Measurements from ENCODE around the gene UCMA. TPM values are rescaled to one million over a fixed set of nuclear protein-coding genes. Genes with fewer than 3 reads are reported as not detected.
"Not testable (repeated sequence)": the region's sequence is repeated elsewhere in the genome, so short reads cannot be mapped to it uniquely, and the experiment has no call there.

The UCMA gene
- total RNA-seq, 1 experiment from 2014 or later = not detected

DNA sequence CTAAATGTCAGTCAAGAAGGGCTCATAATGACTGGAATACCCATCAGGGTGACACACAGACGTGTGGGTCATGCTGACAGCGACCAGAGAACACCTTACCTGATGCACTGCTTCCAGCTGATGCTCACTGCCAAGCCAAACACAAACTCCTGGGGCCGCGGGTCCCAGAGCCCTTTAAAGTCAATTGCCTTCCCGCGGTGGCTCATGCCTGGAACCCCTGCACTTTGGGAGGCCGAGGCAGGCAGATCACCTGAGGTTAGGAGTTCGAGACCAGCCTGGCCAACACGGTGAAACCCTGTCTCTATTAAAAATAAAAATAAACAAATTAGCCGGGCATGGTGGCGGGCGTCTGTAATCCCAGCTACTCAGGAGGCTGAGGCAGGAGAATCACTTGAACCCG, 562 bp upstream of the UCMA start:
- not testable (repeated sequence) for DNase-seq (ENCODE audit: low read depth)

DNA sequence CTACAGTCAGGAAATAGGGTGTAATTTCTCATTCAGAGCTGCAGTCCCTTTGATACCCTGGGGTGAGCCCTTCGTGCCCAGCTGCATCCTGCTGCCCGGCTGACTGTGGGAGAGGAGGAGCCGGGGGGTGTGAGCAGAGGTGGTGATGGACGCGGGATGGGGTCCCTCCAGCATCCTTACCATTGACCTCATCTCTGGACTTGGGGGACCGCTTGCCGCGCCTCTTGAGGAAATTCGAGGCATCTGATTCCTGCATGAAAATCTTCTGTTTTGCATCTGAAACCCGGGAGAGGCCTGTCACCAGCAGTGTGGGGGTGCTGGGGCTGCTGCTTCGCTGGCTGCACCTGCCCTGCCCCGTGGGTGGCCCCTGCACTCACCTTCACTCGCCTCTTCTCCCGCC, 816 bp downstream of the UCMA start:
- no peak for DNase-seq (ENCODE audit: low read depth)

DNA sequence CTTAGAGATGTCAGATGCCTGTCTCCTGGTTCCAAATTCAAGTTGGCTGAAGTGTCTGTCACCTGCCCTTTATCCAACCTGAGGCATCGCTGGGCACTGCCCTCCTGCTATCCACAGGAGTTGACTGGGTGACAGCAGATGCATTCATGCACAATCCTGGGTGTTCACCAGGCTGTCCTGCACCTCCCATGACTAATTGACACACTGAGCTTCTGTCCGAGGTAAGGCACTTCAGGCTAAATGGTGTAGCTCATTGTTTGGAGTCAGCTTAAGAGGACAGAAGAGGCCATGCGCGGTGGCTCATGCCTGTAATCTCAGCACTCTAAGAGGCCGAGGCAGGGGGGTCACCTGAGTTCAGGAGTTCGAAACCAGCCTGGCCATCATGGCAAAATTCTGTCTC, 2.4 kb downstream of the UCMA start:
- no peak for DNase-seq (ENCODE audit: low read depth)

DNA sequence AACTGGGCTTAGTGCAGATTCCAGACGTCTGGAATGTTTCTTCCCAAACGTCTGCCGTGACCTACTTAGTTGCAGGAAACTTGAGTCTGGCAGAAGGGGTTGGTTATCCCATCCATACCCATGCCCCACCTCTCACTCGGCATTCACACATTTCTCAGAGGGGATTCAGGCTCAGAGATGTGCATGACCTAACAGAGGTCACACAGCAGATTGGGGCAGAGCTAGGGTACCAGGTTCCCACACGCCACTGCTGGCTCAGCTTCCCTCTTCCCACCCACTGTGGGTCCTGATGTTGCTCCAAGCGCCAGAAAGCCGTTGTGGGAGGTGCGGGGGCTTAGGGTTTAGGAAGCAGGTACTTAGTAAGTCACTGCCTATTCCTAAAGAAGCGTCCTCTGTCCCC, 3.0 kb downstream of the UCMA start:
- no peak for DNase-seq (ENCODE audit: low read depth)

DNA sequence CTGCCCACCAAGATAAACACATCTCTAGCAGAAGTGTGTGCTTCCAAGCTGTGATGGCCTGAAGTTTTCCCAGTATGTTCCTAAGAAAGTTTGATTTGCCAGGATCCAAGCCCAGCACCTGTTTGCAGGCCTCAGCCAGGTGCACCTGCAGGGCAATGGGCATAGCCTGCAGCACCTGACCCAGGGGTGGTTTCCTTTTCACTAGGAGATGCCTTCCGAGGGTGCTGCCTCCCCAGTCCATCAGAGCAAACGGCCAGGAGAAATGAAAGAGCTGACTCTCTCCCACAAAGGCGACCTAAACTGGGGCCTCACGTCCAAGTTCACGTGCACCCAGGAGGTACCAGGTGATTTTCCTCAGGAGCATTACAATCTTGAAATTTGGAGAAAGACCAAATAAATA, 7.1 kb downstream of the UCMA start:
- DNase-seq (ENCODE audit: low read depth) = no peak

DNA sequence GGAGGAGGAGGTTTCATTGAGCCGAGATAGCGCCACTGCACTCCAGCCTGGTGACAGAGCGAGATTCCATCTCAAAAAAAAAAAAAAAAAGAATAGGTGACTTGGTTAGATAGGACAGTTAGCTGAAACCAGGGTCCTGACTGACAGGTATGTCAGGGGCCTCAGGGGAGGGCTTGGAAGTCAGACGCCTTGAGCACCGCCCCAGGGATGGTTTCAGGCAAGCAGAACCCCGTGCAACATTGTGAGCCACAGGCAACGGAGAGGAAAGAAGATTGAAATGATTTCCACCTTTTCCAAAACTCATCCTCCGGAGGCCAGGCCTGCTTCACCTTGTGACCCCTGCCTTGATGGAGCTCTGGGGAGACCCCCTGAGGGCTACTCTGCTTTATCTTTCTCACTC, 8.6 kb downstream of the UCMA start:
- DNase-seq (ENCODE audit: low read depth) = no peak

DNA sequence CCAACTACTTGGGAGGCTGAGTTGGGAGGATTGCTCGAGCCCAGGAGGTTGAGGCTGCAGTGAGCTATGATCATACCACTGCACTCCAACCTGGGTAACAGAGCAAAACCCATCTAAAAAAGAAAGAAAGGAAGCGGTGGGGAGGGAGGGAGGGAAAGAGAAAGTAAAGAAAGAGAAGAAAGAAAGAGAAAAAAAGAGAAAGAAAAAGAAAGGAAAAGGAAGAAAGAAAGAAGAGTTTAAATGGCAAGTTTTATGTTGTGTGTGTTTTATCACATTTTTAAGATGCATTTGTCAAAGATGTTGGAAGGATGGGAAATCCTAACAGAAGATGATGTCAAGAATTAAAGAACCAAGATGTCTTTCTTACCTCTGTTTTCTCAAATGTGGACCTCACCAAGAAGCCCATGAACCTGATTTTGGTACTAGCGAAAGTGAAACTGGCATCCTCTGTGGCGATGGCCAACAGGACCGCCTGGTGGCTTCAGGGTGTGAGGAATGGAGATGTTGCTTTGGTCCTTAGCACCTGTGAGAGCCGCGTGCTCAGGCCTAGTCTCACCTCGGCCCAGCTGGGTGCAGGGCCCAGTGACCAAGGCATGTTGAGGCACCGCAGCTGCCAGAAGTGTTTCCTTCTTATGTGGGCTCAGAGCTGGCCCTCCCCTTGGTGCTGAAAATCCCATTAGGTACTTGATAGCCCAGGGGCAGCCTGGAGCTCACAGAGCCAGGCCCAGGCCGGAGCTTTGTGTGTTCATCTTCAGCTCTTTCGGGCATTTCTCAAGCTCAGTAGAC, 9.8 kb downstream of the UCMA start:
- DNase-seq (ENCODE audit: low read depth) = no peak

DNA sequence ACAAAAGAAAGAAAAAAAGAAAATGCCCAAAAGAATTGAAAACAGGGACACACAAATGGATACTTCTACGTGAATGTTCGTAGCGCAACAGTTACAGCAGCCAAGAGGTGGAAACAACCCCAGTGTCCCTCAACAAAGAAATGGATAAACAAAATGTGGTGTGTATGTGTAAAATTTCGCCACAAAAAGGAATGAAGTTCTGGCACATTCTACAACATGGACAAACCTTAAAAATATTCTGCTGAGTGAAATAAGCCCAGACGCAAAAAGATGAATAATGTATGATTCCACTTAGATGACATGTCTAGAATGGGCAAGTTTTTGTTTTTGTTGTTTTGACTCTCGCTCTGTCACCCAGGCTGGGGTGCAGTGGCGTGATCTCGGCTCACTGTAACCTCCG, 10.9 kb downstream of the UCMA start:
- DNase-seq (ENCODE audit: low read depth) = no peak

DNA sequence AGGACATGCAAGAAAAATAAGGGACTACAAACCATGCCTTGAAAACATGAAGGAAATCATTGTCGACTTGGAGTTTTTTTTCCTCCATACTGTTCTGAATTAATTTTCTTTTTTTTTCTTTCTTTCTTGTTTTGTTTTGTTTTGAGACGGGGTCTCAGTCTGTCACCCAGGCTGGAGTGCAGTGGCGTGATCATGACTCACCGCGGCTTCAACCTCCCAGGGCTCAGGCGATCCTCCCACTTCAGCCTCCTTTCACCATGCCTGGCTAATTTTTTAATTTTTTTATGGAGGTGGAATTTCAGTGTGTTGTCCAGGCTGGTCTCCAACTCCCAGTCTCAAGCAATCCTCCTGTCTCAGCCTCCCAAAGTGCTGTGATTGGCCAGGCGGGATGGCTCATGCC, 11.6 kb downstream of the UCMA start:
- DNase-seq (ENCODE audit: low read depth) = no peak

DNA sequence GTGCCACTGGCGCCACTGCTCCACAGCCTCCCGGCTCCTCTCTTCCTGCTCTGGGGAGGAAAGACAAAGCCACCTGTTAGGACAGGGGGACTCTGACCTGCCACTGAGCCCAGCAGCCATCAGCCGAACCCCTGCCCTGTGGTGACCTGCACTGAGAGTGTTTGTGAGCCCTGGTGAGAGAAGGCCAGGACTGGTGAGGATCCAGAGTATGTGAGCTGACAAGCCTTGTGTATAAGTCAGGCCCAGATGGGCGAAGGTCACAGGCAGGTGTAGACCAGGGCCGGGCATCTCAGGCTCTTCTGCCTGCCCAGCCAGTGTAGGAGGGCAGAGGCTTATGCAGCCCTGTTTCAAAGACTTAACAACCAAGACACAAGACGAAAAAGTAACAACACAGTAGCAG, 12.0 kb downstream of the UCMA start:
- no peak for DNase-seq (ENCODE audit: low read depth)

DNA sequence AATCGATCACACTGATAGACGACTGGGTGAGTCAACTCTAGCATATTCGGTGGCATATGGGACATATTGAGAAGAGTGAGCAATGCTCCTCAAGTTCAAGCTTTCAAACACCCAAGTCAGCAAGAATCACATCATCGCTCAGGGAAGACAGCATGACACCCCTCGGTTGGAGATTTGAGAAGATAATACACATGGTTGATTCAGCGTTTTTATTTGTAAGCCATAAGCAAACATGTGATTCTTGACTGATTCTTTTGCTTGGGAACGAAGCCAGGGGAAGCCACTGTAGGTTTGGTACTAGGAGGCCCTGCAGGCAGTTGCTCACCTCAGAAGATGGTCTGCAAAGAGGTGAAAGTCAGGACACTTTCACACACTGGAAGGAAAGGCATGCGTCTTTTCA, 12.6 kb downstream of the UCMA start:
- no peak for DNase-seq (ENCODE audit: low read depth)

DNA sequence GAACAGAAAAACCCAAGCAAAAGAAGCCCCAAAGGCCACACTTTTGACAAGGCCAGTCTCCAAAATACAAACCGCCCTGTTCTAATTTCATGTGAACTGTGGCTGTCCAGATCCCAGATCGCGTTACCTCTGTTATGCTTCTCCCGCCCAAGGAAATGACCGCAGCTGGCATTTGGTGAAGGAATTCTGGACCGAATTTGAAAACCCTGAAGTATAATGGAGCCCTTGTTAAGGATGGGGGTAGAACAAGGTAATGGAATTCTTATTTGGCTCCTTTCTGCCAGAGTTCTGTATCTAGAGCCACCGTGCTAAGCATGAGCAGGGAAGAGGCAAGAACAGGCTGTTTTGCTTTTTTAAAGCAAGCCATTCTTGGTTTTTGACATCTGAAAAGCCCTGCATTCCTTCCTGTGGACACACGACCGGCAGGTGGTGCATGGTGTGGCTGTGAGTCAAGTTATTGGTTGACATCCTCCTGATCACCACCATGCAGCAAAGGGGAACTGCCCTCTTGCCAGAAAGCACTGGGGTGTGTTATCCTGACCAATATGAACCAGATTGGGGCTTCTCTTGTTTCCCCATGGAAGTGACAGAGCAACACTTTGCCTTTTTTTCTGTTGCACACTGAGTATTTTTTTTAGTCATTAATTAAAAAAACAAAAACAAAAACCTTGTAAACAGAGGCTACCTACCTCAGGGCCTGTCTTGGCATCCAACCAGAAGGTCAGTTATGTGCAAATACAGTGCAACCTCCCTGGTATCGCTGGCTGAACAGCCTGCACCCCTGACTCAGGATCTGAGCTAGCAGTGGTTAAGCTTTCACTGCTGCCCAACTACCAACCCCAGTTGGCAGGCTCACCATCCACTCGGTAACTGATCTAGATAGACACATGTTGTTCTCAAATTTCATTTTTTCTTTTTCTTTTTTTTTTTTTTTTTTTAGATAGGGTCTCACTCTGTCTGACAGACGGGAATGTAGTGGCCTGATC, 14.2 kb downstream of the UCMA start:
- peak; percentile 49 for DNase-seq (ENCODE audit: low read depth)

DNA sequence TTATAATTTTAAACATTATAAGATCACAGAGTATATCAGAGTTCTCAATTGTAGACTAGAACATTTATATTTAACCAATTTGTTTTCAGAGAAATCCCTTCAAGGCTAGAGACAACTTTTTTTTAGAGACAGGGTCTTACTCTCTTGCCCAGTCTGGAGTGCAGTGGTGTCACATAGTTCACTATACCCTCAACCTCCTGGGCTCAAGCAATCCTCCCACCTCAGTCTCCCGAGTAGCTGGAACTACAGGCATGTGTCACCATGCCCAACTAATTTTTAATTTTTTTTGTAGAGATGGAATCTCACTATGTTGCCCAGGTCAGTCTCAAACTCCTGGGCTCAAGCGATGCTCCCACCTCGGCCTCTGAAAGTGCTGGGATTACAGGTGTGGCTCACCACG, 15.3 kb downstream of the UCMA start:
- no peak for DNase-seq (ENCODE audit: low read depth)

DNA sequence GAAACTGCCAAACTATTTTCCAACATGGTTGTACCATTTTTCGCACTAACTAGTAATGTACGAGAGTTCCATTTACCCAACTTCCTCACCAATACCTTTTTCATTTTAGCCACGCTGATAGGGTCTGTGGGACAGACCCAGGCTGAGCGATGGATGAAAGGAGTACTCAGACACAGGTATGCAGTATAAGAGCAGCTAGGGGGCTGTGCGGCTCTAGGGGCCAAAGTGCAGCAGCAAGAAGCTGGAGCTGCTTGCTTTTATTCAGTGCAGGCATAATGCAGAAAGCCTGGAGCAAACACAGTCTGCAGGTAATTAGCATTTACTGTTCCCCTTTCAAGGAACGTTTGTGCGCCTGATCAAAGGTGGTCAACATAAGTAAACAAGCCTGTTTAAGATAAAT, 21.0 kb downstream of the UCMA start:
- no peak for DNase-seq (ENCODE audit: low read depth)

DNA sequence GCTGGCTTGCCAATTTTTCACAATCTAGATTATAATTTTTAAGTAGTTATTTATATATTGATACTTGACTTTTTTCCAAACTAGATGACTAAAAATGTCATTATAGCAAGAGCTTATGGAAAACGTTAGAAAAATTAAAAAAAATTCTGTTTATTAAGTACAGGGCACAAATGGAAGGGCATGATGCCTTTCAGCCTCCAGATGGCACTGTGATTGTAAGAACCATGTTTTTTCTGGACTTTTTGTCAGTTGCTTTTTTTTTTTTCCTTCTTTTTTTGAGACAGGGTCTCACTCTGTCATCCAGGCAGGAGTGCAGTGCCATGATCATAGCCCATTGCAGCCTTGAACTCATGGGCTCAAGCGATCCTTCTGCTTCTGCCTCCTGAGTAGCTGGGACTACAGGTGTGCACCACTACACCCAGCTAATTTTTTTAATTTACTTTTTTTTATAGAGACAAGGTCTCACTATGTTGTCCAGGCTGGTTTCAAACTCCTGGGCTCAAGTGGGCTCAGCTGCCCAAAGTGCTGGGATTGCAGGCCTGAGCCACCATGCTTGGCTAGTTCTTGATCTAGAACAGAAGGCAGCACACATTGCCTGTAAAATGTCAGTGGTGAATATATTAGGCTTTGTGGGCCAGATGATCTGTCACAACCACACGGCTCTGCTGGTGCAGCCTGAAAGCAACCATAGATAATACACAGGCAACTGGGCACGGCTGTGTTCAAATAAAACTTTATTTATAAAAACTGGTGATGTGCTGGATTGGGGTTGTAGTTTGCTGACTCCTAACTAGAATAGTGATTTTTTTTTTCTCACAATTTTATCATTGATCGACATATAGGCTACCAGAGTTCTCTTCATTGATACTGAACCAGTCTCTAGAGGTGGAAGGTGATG, 27.4 kb downstream of the UCMA start:
- DNase-seq (ENCODE audit: low read depth) = no peak

DNA sequence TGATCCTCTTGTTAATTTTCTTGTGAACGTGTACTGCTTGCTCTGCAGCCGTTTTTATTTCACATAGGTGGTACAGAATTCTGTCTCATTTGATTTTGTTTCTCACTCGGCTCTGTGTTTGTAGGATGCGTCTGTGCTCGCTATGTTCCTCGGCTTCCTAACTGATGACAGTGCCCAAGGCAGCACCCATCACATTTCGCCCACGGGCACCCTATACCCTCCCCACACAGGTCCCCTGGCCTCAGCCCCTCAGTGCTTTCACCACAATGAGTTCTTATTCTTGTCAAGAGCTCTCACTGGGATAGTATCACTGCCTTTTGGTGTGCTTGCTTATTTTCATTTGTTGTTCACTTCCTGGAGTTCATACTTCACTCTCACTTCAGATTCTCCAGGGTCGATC, 28.1 kb downstream of the UCMA start:
- DNase-seq (ENCODE audit: low read depth) = no peak

DNA sequence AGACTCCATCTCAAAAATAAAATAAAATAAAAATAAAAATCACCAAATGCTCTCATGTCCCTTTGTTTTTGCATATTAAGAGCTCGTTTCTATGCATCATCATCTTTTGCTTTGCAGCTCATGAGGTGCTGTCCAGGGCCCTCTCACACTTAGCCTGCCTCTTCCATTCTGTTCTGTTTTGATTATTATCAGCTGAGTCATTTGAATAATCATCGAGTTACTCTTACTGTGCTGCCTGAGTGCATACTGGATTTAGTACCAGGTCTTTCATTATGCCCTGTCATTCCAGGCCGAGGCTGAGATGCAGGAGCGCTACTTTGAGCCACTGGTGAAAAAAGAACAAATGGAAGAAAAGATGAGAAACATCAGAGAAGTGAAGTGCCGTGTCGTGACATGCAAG, 33.0 kb downstream of the UCMA start:
- no peak for DNase-seq (ENCODE audit: low read depth)

DNA sequence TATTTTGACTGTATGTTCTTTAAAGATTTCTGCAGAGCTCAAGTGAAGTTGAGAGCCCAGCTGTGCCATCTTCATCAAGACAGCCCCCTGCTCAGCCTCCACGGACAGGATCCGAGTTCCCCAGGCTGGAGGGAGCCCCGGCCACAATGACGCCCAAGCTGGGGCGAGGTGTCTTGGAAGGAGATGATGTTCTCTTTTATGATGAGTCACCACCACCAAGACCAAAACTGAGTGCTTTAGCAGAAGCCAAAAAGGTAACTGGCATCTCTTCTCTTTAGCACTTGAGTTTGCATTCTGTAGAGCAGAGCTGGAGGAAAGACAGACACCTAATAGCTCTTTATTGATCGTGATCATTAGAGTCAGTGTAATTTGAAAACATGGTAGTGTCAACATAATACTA, 39.2 kb downstream of the UCMA start:
- no peak for DNase-seq (ENCODE audit: low read depth)

DNA sequence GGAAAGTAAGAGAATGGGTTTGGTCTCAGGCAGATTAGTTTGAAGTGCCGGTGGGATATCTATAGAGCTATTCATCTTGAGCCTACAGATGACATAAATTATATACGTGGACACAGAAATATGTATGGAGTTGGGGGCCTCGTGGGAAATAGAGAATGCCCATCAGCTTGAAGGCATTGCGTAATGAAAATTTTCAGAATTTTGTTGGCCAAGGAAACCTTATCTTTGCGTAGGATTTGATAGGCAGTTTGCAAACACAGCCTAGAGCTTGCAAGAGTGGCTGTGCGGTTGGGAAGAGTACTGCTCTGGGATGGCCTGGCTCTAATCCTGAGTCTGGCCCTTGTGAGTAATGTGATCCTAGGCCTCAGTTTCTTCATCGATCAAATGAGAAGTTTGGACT, 40.5 kb downstream of the UCMA start:
- no peak for DNase-seq (ENCODE audit: low read depth)

DNA sequence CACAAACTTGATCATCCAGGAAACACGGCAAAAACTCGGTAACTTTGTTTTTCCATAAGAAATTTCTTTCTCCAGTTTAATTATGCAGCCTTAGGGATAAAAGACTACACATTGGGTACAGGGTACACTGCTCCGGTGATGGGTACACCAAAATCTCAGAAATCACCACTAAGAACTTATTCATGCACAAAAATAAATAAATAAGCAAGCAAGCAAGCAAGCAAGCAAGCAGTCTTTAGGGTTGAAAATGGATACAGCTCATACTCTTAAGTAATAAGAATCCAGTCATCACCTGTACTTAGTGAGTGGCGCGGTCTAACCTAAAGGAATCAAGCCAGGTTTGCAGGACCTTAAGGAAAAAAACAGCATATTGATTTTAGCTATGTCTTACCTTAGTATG, 42.8 kb downstream of the UCMA start:
- no peak for DNase-seq (ENCODE audit: low read depth)

DNA sequence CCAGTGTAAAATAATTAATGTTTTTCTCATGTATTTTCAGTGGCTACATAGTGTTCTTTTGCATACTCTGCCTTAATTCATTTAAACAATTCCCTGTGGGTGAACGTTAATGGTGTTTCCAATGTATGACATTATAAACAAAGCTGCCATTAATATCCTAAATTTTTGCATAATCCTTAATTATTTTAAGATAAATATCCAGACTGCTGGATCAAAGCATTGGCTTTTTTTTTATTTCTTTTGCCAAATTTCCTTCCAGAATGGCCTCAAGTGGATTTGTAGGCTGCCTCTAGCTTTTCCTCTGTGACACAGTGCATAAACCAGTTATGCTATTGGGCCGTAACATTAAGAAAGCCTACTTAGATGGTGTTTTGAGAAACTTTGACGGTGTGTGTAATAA, 43.4 kb downstream of the UCMA start:
- no peak for DNase-seq (ENCODE audit: low read depth)

DNA sequence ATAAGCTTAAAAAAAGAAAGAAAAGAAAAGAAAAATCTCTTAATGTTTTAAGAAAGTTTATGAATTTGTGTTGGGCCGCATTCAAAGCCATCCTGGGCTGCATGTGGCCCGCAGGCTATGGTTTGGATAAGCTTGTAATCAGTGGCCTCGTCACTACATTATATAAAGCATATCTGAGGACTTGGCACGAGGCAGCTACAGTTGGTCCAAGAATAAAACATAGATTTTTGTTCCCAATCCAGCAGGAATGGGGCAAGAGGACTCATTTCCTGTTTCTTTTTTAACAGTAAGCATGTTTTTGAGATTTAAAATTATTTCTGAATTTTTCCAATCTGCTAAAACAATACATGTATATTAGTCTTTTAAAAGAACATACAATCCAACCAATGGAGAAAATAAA, 44.2 kb downstream of the UCMA start:
- no peak for DNase-seq (ENCODE audit: low read depth)

All from HT1080 (cell line).